ENCODE results near the gene KIF26B.

- TF ChIP-seq, protein P1, sequence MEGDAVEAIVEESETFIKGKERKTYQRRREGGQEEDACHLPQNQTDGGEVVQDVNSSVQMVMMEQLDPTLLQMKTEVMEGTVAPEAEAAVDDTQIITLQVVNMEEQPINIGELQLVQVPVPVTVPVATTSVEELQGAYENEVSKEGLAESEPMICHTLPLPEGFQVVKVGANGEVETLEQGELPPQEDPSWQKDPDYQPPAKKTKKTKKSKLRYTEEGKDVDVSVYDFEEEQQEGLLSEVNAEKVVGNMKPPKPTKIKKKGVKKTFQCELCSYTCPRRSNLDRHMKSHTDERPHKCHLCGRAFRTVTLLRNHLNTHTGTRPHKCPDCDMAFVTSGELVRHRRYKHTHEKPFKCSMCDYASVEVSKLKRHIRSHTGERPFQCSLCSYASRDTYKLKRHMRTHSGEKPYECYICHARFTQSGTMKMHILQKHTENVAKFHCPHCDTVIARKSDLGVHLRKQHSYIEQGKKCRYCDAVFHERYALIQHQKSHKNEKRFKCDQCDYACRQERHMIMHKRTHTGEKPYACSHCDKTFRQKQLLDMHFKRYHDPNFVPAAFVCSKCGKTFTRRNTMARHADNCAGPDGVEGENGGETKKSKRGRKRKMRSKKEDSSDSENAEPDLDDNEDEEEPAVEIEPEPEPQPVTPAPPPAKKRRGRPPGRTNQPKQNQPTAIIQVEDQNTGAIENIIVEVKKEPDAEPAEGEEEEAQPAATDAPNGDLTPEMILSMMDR (IDR thresholded peaks at IDR 0.05): no peak
- TF ChIP-seq POLR2A (IDR thresholded peaks at IDR 0.05): no peak
These were observed 508.6 kb downstream of the KIF26B start for GRCh38 chr1:245663373-245663772.
